HL-60 (cell line): ENCODE data around the gene PHETA1.

Experiments used
- CTCF ChIP-seq: IDR thresholded peaks from one replicate; pipeline ENCODE4 v1.5.1; 2011; ENCODE audit warnings: low read length, control low read depth, inconsistent platforms; ENCODE audit not compliant: insufficient read depth
- REST ChIP-seq: IDR thresholded peaks from 2 replicates; pipeline ENCODE4 v1.6.1; 2012; ENCODE audit warnings: low read depth; ENCODE audit not compliant: insufficient replicate concordance

- no peak for TF ChIP-seq REST
- TF ChIP-seq CTCF = no peak
Observed at GRCh38 chr12:111409780-111410430, 41.0 kb upstream of the PHETA1 start.
